SKM-1 (cell line): ENCODE measurements around the gene CELF5.
"Not testable (repeated sequence)": the region's sequence is repeated elsewhere in the genome, so short reads cannot be mapped to it uniquely, and the experiment has no call there.

Source experiments
- DNase-seq: peaks from one replicate; lab custom pipeline; 2025; ENCODE audit not compliant: unreplicated experiment; lab: John Stamatoyannopoulos, UW

Gene CELF5

GRCh38 chr19:3189702-3190469 is 34.6 kb upstream of the CELF5 start:
- DNase-seq = no peak

GRCh38 chr19:3190470-3190770 is 34.0 kb upstream of the CELF5 start:
- DNase-seq = no peak

GRCh38 chr19:3190921-3191805 is 33.3 kb upstream of the CELF5 start:
- no peak for DNase-seq

- not testable (repeated sequence) for DNase-seq
Measured at GRCh38 chr19:3191806-3192104, 32.7 kb upstream of the CELF5 start.

- no peak for DNase-seq
Measured at GRCh38 chr19:3192228-3192635, 32.2 kb upstream of the CELF5 start.

- DNase-seq = no peak
Measured at GRCh38 chr19:3192684-3193083, 31.8 kb upstream of the CELF5 start.

- no peak for DNase-seq
Measured at GRCh38 chr19:3193256-3194105, 31.0 kb upstream of the CELF5 start.

- DNase-seq = no peak
Measured at GRCh38 chr19:3194106-3195087, 30.1 kb upstream of the CELF5 start.

- no peak for DNase-seq
Measured at GRCh38 chr19:3196064-3196932, 28.2 kb upstream of the CELF5 start.

- DNase-seq = no peak
Measured at GRCh38 chr19:3196933-3197205, 27.6 kb upstream of the CELF5 start.

- DNase-seq = no peak
Measured at GRCh38 chr19:3198901-3199700, 25.4 kb upstream of the CELF5 start.

- DNase-seq = no peak
Measured at GRCh38 chr19:3201072-3201700, 23.3 kb upstream of the CELF5 start.

- no peak for DNase-seq
Measured at GRCh38 chr19:3201911-3202310, 22.6 kb upstream of the CELF5 start.

GRCh38 chr19:3202346-3202745 is 22.1 kb upstream of the CELF5 start:
- no peak for DNase-seq

GRCh38 chr19:3202895-3203294 is 21.6 kb upstream of the CELF5 start:
- DNase-seq = not testable (repeated sequence)

GRCh38 chr19:3203805-3204645 is 20.4 kb upstream of the CELF5 start:
- no peak for DNase-seq

GRCh38 chr19:3204646-3205275 is 19.7 kb upstream of the CELF5 start:
- DNase-seq = no peak
